ENCODE data around the gene YARS2.

GRCh38 chr12:32773691-32774090 is 18.0 kb upstream of the YARS2 start:
- TF ChIP-seq ZNF274 (IDR thresholded peaks at IDR 0.05; ENCODE audit: low read depth, low read length) (no peak), YY1 (IDR thresholded peaks at IDR 0.05; ENCODE audit: insufficient read depth, insufficient read length) (no peak)
